ENCODE results near the gene TUBB2B.
A peak's percentile ranks its signal among the peaks of the same experiment; 100 is the strongest.

TUBB2B gene

GRCh38 chr6:3210024-3210610, 17.3 kb downstream of the TUBB2B start:
- TF ChIP-seq CTCF (IDR thresholded peaks at IDR 0.05; ENCODE audit: low read depth, low read length, missing control alignments) = no peak
- DNase-seq (ENCODE audit: low read depth) = no peak
- H3K4me3 ChIP-seq (ENCODE audit: low read depth, low read length) = no peak overlapping the region

- TF ChIP-seq CTCF (IDR thresholded peaks at IDR 0.05; ENCODE audit: low read depth, low read length, missing control alignments) = peak; percentile 29
- peak; percentile 78 for DNase-seq (ENCODE audit: low read depth)
- peak overlapping the region; percentile 18; the same call in 1 of the 2 replicates for H3K4me3 ChIP-seq (ENCODE audit: low read depth, low read length)
Observed at GRCh38 chr6:3209114-3210023, 18.1 kb downstream of the TUBB2B start.

GRCh38 chr6:3208775-3209113, 18.7 kb downstream of the TUBB2B start:
- peak overlapping the region; percentile 18; the same call in 1 of the 2 replicates for H3K4me3 ChIP-seq (ENCODE audit: low read depth, low read length)
- DNase-seq (ENCODE audit: low read depth) = no peak
- TF ChIP-seq CTCF (IDR thresholded peaks at IDR 0.05; ENCODE audit: low read depth, low read length, missing control alignments) = no peak

GRCh38 chr6:3208098-3208774, 19.2 kb downstream of the TUBB2B start:
- no peak overlapping the region; the same call in 1 of the 2 replicates for H3K4me3 ChIP-seq (ENCODE audit: low read depth, low read length)
- no peak for TF ChIP-seq CTCF (IDR thresholded peaks at IDR 0.05; ENCODE audit: low read depth, low read length, missing control alignments)
- DNase-seq (ENCODE audit: low read depth) = no peak

- H3K4me3 ChIP-seq (ENCODE audit: low read depth, low read length) = no peak overlapping the region
- TF ChIP-seq CTCF (IDR thresholded peaks at IDR 0.05; ENCODE audit: low read depth, low read length, missing control alignments) = peak; percentile 16
Observed at GRCh38 chr6:3206339-3207015, 21.0 kb downstream of the TUBB2B start.

GRCh38 chr6:3205913-3206312, 21.5 kb downstream of the TUBB2B start:
- no peak for DNase-seq (ENCODE audit: low read depth)
- H3K4me3 ChIP-seq (ENCODE audit: low read depth, low read length) = no peak overlapping the region
- TF ChIP-seq CTCF (IDR thresholded peaks at IDR 0.05; ENCODE audit: low read depth, low read length, missing control alignments) = no peak

More at GRCh38 chr6:3206339-3207015, 21.0 kb downstream of the TUBB2B start:
- DNase-seq (ENCODE audit: low read depth) = no peak

All from GM12864 (cell line).